H9 (cell line): ENCODE measurements around the gene BEST4. TPM values are rescaled to one million over a fixed set of nuclear protein-coding genes. Genes with fewer than 3 reads are reported as not detected.
A peak's percentile ranks its signal among the peaks of the same experiment; 100 is the strongest.

ENCODE experiments used
- DNase-seq: peaks from one replicate; pipeline ENCODE4 v3.0.0-alpha.2; 2017
- H2AFZ ChIP-seq: one replicate; pipeline ENCODE4 v1.6.1; 2013; ENCODE audit warnings: mild to moderate bottlenecking, low read length, control low read depth, moderate library complexity
- H2AK5ac ChIP-seq: 2 replicates; pipeline ENCODE4 v1.6.1; 2013; ENCODE audit warnings: low read length, control low read depth, mixed read lengths; ENCODE audit not compliant: insufficient read length
- H2BK120ac ChIP-seq: one replicate; pipeline ENCODE4 v1.6.1; 2013; ENCODE audit warnings: low read depth, mild to moderate bottlenecking, low read length, control low read depth, inconsistent platforms; ENCODE audit not compliant: poor library complexity, severe bottlenecking
- H2BK12ac ChIP-seq: 2 replicates; pipeline ENCODE4 v1.6.1; 2013; ENCODE audit warnings: low read length, control low read depth, mixed read lengths, low read depth; ENCODE audit not compliant: insufficient read length
- H2BK15ac ChIP-seq: 2 replicates; pipeline ENCODE4 v1.6.1; 2013; ENCODE audit warnings: low read depth, low read length, control low read depth
- H2BK20ac ChIP-seq: one replicate; pipeline ENCODE4 v1.6.1; 2013; ENCODE audit warnings: low read depth, mild to moderate bottlenecking, low read length, control low read depth, inconsistent platforms; ENCODE audit not compliant: poor library complexity, severe bottlenecking
- H2BK5ac ChIP-seq: 2 replicates; pipeline ENCODE4 v1.6.1; 2013; ENCODE audit warnings: low read length, control low read depth, mixed read lengths; ENCODE audit not compliant: insufficient read length
- H3K14ac ChIP-seq: 2 replicates; pipeline ENCODE4 v1.6.1; 2013; ENCODE audit warnings: low read length, control low read depth; ENCODE audit not compliant: insufficient read depth
- H3K18ac ChIP-seq: 2 replicates; pipeline ENCODE4 v1.6.1; 2013; ENCODE audit warnings: low read depth, mild to moderate bottlenecking, mixed read lengths, low read length, control low read depth; ENCODE audit not compliant: insufficient read length
- H3K23ac ChIP-seq: 2 replicates; pipeline ENCODE4 v1.6.1; 2013; ENCODE audit warnings: low read length, control low read depth, mixed read lengths, low read depth; ENCODE audit not compliant: insufficient read length
- H3K23me2 ChIP-seq: 2 replicates; pipeline ENCODE4 v1.6.1; 2013; ENCODE audit warnings: low read depth, mild to moderate bottlenecking, mixed read lengths, low read length, control low read depth; ENCODE audit not compliant: insufficient read length, poor library complexity, severe bottlenecking
- H3K27ac ChIP-seq: 2 replicates; pipeline ENCODE4 v1.5.1; 2013; ENCODE audit warnings: low read length, control low read depth, mixed read lengths, low read depth; ENCODE audit not compliant: insufficient read length
- H3K27me3 ChIP-seq: 2 replicates; pipeline ENCODE4 v1.6.1; 2013; ENCODE audit warnings: low read length, control low read depth, inconsistent platforms; ENCODE audit not compliant: insufficient read depth
- H3K4ac ChIP-seq: 2 replicates; pipeline ENCODE4 v1.6.1; 2013; ENCODE audit warnings: low read depth, mild to moderate bottlenecking, control low read depth, inconsistent platforms, low read length, moderate library complexity
- H3K4me1 ChIP-seq: 2 replicates; pipeline ENCODE4 v1.6.1; 2013; ENCODE audit warnings: low read length, control low read depth, inconsistent platforms; ENCODE audit not compliant: insufficient read depth
- H3K4me2 ChIP-seq: 2 replicates; pipeline ENCODE4 v1.6.1; 2013; ENCODE audit warnings: low read length, control low read depth, mixed read lengths; ENCODE audit not compliant: insufficient read length, insufficient read depth
- H3K56ac ChIP-seq: 2 replicates; pipeline ENCODE4 v1.6.1; 2013; ENCODE audit warnings: low read depth, mild to moderate bottlenecking, mixed read lengths, low read length, control low read depth; ENCODE audit not compliant: insufficient read length
- H3K79me1 ChIP-seq: 2 replicates; pipeline ENCODE4 v1.6.1; 2013; ENCODE audit warnings: low read depth, mild to moderate bottlenecking, moderate library complexity, low read length, control low read depth, inconsistent platforms; ENCODE audit not compliant: insufficient read depth, poor library complexity, severe bottlenecking
- H3K79me2 ChIP-seq: 2 replicates; pipeline ENCODE4 v1.6.1; 2013; ENCODE audit warnings: low read length, control low read depth, inconsistent platforms; ENCODE audit not compliant: insufficient read depth
- H3K9ac ChIP-seq: 2 replicates; pipeline ENCODE4 v1.6.1; 2013; ENCODE audit warnings: low read length, control low read depth, mixed read lengths; ENCODE audit not compliant: insufficient read length; ENCODE audit errors: extremely low read depth
- H3K9me3 ChIP-seq: one replicate; pipeline ENCODE4 v1.6.1; 2013; ENCODE audit warnings: low read depth, low read length, inconsistent platforms; ENCODE audit not compliant: control insufficient read depth
- H3T11ph ChIP-seq: one replicate; pipeline ENCODE4 v1.6.1; 2013; ENCODE audit warnings: mild to moderate bottlenecking, low read length, control low read depth, inconsistent platforms
- H4K20me1 ChIP-seq: one replicate; pipeline ENCODE4 v1.6.1; 2013; ENCODE audit not compliant: control insufficient read depth, insufficient read length, insufficient read depth
- H4K5ac ChIP-seq: 2 replicates; pipeline ENCODE4 v1.6.1; 2013; ENCODE audit warnings: low read depth, mild to moderate bottlenecking, mixed read lengths, low read length, control low read depth; ENCODE audit not compliant: insufficient read length
- H4K8ac ChIP-seq: replicated peaks from 2 replicates; pipeline ENCODE4 v1.6.1; 2013; ENCODE audit warnings: low read length, control low read depth, mixed read lengths, low read depth; ENCODE audit not compliant: insufficient read length
- H4K91ac ChIP-seq: 2 replicates; pipeline ENCODE4 v1.6.1; 2013; ENCODE audit warnings: low read depth, mild to moderate bottlenecking, moderate library complexity, mixed read lengths, low read length, control low read depth; ENCODE audit not compliant: insufficient read length
- H3K27ac Mint-ChIP-seq, 3 experiments: 2 replicates in 2 of 3; 3 replicates in 1 of 3; pipeline ENCODE4 v1.8.0; 2020 to 2021; ENCODE audit warnings: mixed read lengths in 3 of 3, mild to moderate bottlenecking in 1 of 3, moderate library complexity in 1 of 3
- H3K27me3 Mint-ChIP-seq: 2 replicates; pipeline ENCODE4 v1.8.0; 2021; ENCODE audit warnings: low read depth, mild to moderate bottlenecking, moderate library complexity, mixed read lengths
- H3K36me3 Mint-ChIP-seq, 3 experiments: 2 replicates in 2 of 3; 3 replicates in 1 of 3; pipeline ENCODE4 v1.8.0; 2020 to 2021; ENCODE audit warnings: low read depth in 3 of 3, mixed read lengths in 3 of 3; ENCODE audit not compliant: insufficient read depth in 1 of 3
- H3K4me1 Mint-ChIP-seq, 2 experiments: 2 replicates each; pipeline ENCODE4 v1.8.0; 2020; ENCODE audit warnings: mixed read lengths in 2 of 2
- H3K4me3 Mint-ChIP-seq, 2 experiments: 2 replicates in 1 of 2; 3 replicates in 1 of 2; pipeline ENCODE4 v1.8.0; 2020 to 2021; ENCODE audit warnings: mild to moderate bottlenecking in 2 of 2, mixed read lengths in 2 of 2, moderate library complexity in 1 of 2
- H3K9me3 Mint-ChIP-seq, 2 experiments: 2 replicates in 1 of 2; 3 replicates in 1 of 2; pipeline ENCODE4 v1.8.0; 2020; ENCODE audit warnings: mild to moderate bottlenecking in 2 of 2, mixed read lengths in 2 of 2, moderate library complexity in 1 of 2
- CTCF ChIP-seq: fragments of 200-600 bp; sonication (generic); conservative IDR thresholded peaks from 3 replicates; pipeline ENCODE4 v1.8.0; 2021; ENCODE audit warnings: antibody characterized with exemption, mild to moderate bottlenecking
- WGBS: extraction: QIAGEN DNeasy Blood & Tissue Kit; methylation state at CpG from one replicate; pipeline ENCODE4 v1.1.7; 2013; ENCODE audit warnings: missing lambda C conversion rate, low lambda C conversion rate, mixed read lengths; ENCODE audit not compliant: insufficient read length; ENCODE audit errors: extremely low coverage; 5-methylcytosine and 5-hydroxymethylcytosine counted together
- total RNA-seq: library from RNA; stranded (reverse); gene quantifications from 2 replicates; pipeline ENCODE4 v1.2.1, GENCODE V29; 2021

The BEST4 gene
- total RNA-seq, 1 experiment from 2014 or later: 1.1 TPM

GRCh38 chr1:44835738-44836675 is 48.0 kb upstream of the BEST4 start:
- WGBS: no CpG with 5 or more reads among the region's 23 CpGs

More at GRCh38 chr1:44835738-44836675, 48.0 kb upstream of the BEST4 start:
- Histone ChIP-seq H2AK5ac (no peak overlapping the region), H3K27ac (no peak overlapping the region), H3K23ac (no peak overlapping the region), H3K4ac (no peak overlapping the region), H2BK5ac (no peak overlapping the region), H3K79me1 (no peaks in the 10 kb centered on the region), H3K4me2 (no peak overlapping the region), H3K56ac (no peak overlapping the region), H2BK15ac (no peak overlapping the region), H4K20me1 (no peaks in the 10 kb centered on the region), H3K9me3 (no peaks in the 10 kb centered on the region), H2BK20ac (no peak overlapping the region), H3K23me2 (no peaks in the 10 kb centered on the region), H4K5ac (no peak overlapping the region), H4K8ac (no peak overlapping the region), H2BK12ac (no peak overlapping the region), H3T11ph (no peak overlapping the region), H2AFZ (no peak overlapping the region), H3K79me2 (no peaks in the 10 kb centered on the region), H3K14ac (no peak overlapping the region), H3K9ac (no peak overlapping the region), H3K4me1 (no peaks in the 10 kb centered on the region; the same call in 1 of the 2 replicates), H3K18ac (no peak overlapping the region), H3K27me3 (no peaks in the 10 kb centered on the region), H2BK120ac (no peak overlapping the region), H4K91ac (no peak overlapping the region)
- Mint-ChIP-seq H3K27ac (peak overlapping the region in 2 of 3 experiments; percentile 10 to 35; a peak in 3 of 7 replicates), H3K9me3 (no peaks in the 10 kb centered on the region), H3K4me3 (no peak overlapping the region), H3K36me3 (no peaks in the 10 kb centered on the region), H3K27me3 (peaks cover 2% of the 10 kb centered on the region), H3K4me1 (peaks cover 11% of the 10 kb centered on the region in 2 experiments)
- DNase-seq: peak; percentile 91
- peak; percentile 93 for TF ChIP-seq CTCF
